ENCODE measurements around the gene CCDC136. TPM values are rescaled to one million over a fixed set of nuclear protein-coding genes. Genes with fewer than 3 reads are reported as not detected.

The CCDC136 gene
- total RNA-seq, 1 donor from 2014 or later = 17.9 TPM

GRCh38 chr7:128860158-128861073 is 68.6 kb downstream of the CCDC136 start:
- Histone ChIP-seq H3K27me3 (no peaks in the 10 kb centered on the region), H3K9me3 (no peaks in the 10 kb centered on the region), H3K36me3 (peaks cover 0 to 8% of the 10 kb centered on the region in 2 donors), H3K4me3 (no peak overlapping the region), H3K4me1 (peaks cover 63% of the 10 kb centered on the region), H3K27ac (peak overlapping the region; percentile 86)
- DNase-seq (ENCODE audit: extremely low spot score in 2 of 2) = no peak
- intact Hi-C loops (cut with DNase I) = loop anchor here (10.0 kb wide), 1 partner anchor 126 kb away; the partner anchor contains the start of gene CALU
- TF ChIP-seq, protein P1, sequence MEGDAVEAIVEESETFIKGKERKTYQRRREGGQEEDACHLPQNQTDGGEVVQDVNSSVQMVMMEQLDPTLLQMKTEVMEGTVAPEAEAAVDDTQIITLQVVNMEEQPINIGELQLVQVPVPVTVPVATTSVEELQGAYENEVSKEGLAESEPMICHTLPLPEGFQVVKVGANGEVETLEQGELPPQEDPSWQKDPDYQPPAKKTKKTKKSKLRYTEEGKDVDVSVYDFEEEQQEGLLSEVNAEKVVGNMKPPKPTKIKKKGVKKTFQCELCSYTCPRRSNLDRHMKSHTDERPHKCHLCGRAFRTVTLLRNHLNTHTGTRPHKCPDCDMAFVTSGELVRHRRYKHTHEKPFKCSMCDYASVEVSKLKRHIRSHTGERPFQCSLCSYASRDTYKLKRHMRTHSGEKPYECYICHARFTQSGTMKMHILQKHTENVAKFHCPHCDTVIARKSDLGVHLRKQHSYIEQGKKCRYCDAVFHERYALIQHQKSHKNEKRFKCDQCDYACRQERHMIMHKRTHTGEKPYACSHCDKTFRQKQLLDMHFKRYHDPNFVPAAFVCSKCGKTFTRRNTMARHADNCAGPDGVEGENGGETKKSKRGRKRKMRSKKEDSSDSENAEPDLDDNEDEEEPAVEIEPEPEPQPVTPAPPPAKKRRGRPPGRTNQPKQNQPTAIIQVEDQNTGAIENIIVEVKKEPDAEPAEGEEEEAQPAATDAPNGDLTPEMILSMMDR (IDR thresholded peaks at IDR 0.05) = peak in 1 of 3 experiments; percentile 9
- TF ChIP-seq POLR2AphosphoS5 (IDR thresholded peaks at IDR 0.05; ENCODE audit: insufficient read depth in 1 of 2, low read depth in 1 of 2) (no peak), POLR2A (IDR thresholded peaks at IDR 0.05) (no peak)

DNA sequence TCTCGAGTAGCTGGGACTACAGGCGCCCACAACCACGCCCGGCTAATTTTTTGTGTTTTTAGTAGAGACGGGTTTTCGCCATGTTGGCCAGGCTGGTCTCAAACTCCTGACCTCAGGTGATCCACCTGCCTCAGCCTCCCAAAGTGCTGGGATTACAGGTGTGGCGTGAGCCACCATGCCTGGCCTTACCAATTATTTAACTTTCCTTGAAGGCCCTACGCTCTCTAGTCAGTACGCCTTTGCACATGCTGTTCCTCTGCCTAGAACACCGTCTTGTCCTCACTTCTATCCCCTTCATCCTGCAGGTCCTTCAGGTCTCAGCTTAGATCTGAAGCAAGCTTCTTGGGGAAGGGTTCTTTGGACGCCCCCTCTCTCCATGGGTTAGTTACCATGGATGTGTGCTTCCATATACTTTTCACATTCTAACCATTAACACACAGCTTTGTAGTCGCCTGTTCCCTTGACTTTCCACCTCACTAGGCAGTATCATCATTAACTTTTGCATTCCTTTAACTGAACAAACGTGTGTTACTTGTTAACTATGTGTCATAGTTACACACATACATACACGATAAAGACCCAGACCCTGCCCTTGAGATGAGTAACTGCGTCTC is 70.3 kb downstream of the CCDC136 start:
- Histone ChIP-seq H3K27ac (peak overlapping the region; percentile 31), H3K36me3 (peaks cover 0 to 19% of the 10 kb centered on the region in 2 donors), H3K27me3 (no peaks in the 10 kb centered on the region), H3K9me3 (no peaks in the 10 kb centered on the region), H3K4me3 (peak overlapping the region; percentile 60 to 95), H3K4me1 (peaks cover 66% of the 10 kb centered on the region)
- TF ChIP-seq, protein P1 (IDR thresholded peaks at IDR 0.05) = no peak
- TF ChIP-seq POLR2AphosphoS5 (IDR thresholded peaks at IDR 0.05; ENCODE audit: insufficient read depth in 1 of 2, low read depth in 1 of 2) (no peak), POLR2A (IDR thresholded peaks at IDR 0.05) (no peak)
- no peak for DNase-seq (ENCODE audit: extremely low spot score in 2 of 2)
- intact Hi-C loops (cut with DNase I) = loop anchor here (10.0 kb wide), 1 partner anchor 127 kb away; the partner anchor contains the start of gene CALU

DNA sequence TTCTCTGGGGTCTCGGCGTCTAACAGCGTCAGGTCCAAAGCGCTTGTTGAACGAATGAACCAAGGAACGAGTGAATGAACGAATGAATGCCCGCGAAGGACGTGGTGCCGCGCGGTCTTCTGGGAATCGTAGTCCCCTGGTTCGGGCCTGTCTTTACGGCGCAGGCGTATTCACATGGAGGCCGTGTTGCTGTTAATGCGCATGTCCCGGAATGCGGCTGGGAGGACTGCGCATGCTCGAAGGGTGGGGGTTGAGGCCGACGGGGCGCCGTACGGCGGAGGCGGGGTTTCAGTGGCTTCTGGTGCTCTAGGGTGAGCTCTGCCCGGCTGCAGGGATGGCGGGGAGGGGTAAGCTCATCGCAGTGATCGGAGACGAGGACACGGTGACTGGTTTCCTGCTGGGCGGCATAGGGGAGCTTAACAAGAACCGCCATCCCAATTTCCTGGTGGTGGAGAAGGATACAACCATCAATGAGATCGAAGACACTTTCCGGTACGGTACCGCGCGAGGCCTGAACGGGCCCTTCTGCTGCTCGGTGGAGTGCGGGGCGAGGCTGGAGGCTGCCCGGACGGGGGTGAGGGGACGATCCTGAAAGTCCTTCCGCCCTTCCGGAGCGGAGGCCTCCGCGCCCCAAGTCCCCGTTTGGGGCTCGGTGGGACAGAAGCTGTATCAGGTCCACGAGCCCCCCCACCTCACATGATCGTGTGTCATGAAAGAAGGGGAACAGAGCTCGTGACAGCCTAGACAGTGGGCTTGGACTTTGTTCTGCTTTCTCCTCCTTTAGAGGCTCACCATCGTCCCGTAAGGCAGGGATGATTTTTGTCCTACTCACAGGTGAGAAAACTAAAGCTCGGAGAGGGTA is 71.0 kb downstream of the CCDC136 start, which contains the start of gene ATP6V1F:
ATP6V1F (plus strand) TSS at position 286 of the 862 bp plus-strand sequence; CDS start at position 335, 49 bp downstream.
- TF ChIP-seq POLR2AphosphoS5 (IDR thresholded peaks at IDR 0.05; ENCODE audit: insufficient read depth in 1 of 2, low read depth in 1 of 2) (peak; percentile 95 to 99), POLR2A (IDR thresholded peaks at IDR 0.05) (peak in 1 of 2 donors; percentile 87)
- TF ChIP-seq, protein P1 (IDR thresholded peaks at IDR 0.05) = peak; percentile 1 to 10 (median 9)
- peak; percentile 96 to 99 for DNase-seq (ENCODE audit: extremely low spot score in 2 of 2)
- Histone ChIP-seq H3K36me3 (peaks cover 0 to 19% of the 10 kb centered on the region in 2 donors), H3K9me3 (no peaks in the 10 kb centered on the region), H3K27ac (peak within 1 kb of the TSS; percentile 90), H3K4me1 (peaks cover 66% of the 10 kb centered on the region), H3K27me3 (no peaks in the 10 kb centered on the region), H3K4me3 (peak within 1 kb of the TSS; percentile 60 to 95)
- intact Hi-C loops (cut with DNase I) = loop anchor here (10.0 kb wide), 1 partner anchor 128 kb away; the partner anchor contains the start of gene CALU

GRCh38 chr7:128863433-128863989 is 71.7 kb downstream of the CCDC136 start:
- Histone ChIP-seq H3K36me3 (peaks cover 0 to 19% of the 10 kb centered on the region in 2 donors), H3K27ac (peak overlapping the region; percentile 90), H3K27me3 (no peaks in the 10 kb centered on the region), H3K9me3 (no peaks in the 10 kb centered on the region), H3K4me3 (peak overlapping the region; percentile 60 to 95), H3K4me1 (peaks cover 69% of the 10 kb centered on the region)
- TF ChIP-seq, protein P1 (IDR thresholded peaks at IDR 0.05) = peak in 2 of 3 experiments; percentile 18 to 24
- no peak for TF ChIP-seq POLR2A (IDR thresholded peaks at IDR 0.05)
- no peak for DNase-seq (ENCODE audit: extremely low spot score in 2 of 2)
- intact Hi-C loops (cut with DNase I) = loop anchor here (10.0 kb wide), 1 partner anchor 129 kb away; the partner anchor contains the start of gene CALU
